Neural progenitor cell (in vitro differentiated cells): ENCODE measurements around the gene MTHFSD.

ENCODE experiments used
- CTCF ChIP-seq: fragments of 200-600 bp; sonication (generic); IDR thresholded peaks from 2 replicates; pipeline ENCODE4 v1.5.1; 2017; ENCODE audit warnings: antibody characterized with exemption, mild to moderate bottlenecking
- EZH2 ChIP-seq: fragments of 200-600 bp; sonication (generic); IDR thresholded peaks from 2 replicates; pipeline ENCODE4 v1.6.1; 2017; ENCODE audit warnings: antibody characterized with exemption, mild to moderate bottlenecking, moderate library complexity
- EZH2phosphoT487 ChIP-seq: fragments of 200-600 bp; sonication (generic); IDR thresholded peaks from 2 replicates; pipeline ENCODE4 v1.6.1; 2017; ENCODE audit warnings: antibody characterized with exemption

- TF ChIP-seq CTCF (no peak), EZH2phosphoT487 (no peak), EZH2 (no peak)
Observed at GRCh38 chr16:86530251-86531190, 24.5 kb downstream of the MTHFSD start.
